ENCODE data around the gene PRRC2A. TPM values are rescaled to one million over a fixed set of nuclear protein-coding genes. Genes with fewer than 3 reads are reported as not detected.

PRRC2A gene
- total RNA-seq, 1 donor from 2014 or later, result 74.6 TPM

- Histone ChIP-seq H3K9me3 (no peaks in the 10 kb centered on the region), H3K36me3 (peaks cover 0 to 96% of the 10 kb centered on the region in 2 donors), H3K4me3 (no peak overlapping the region), H3K27ac (no peak overlapping the region), H3K4me1 (no peaks in the 10 kb centered on the region), H3K27me3 (no peaks in the 10 kb centered on the region)
- no peak for DNase-seq (ENCODE audit: extremely low spot score in 2 of 2)
- no peak for TF ChIP-seq CTCF (IDR thresholded peaks at IDR 0.05)
- TF ChIP-seq POLR2AphosphoS5 (IDR thresholded peaks at IDR 0.05; ENCODE audit: insufficient read depth in 1 of 2, low read depth in 1 of 2), result no peak
- TF ChIP-seq POLR2A (IDR thresholded peaks at IDR 0.05), result no peak
- intact Hi-C loops (cut with DNase I), result no loop called here
These were observed 16.4 kb downstream of the PRRC2A start for GRCh38 chr6:31636698-31637596.

GRCh38 chr6:31639043-31639442 lies 18.5 kb downstream of the PRRC2A start:
- H3K4me1 ChIP-seq, result no peaks in the 10 kb centered on the region
- no peaks in the 10 kb centered on the region for H3K9me3 ChIP-seq
- peaks cover 0 to 95% of the 10 kb centered on the region in 2 donors for H3K36me3 ChIP-seq
- intact Hi-C loops (cut with DNase I), result no loop called here
- H3K27ac ChIP-seq, result no peak overlapping the region
- H3K4me3 ChIP-seq, result no peak overlapping the region
- TF ChIP-seq CTCF (IDR thresholded peaks at IDR 0.05), result no peak
- TF ChIP-seq POLR2AphosphoS5 (IDR thresholded peaks at IDR 0.05; ENCODE audit: insufficient read depth in 1 of 2, low read depth in 1 of 2), result no peak
- TF ChIP-seq POLR2A (IDR thresholded peaks at IDR 0.05), result no peak
- H3K27me3 ChIP-seq, result no peaks in the 10 kb centered on the region
- no peak for DNase-seq (ENCODE audit: extremely low spot score in 2 of 2)

DNA sequence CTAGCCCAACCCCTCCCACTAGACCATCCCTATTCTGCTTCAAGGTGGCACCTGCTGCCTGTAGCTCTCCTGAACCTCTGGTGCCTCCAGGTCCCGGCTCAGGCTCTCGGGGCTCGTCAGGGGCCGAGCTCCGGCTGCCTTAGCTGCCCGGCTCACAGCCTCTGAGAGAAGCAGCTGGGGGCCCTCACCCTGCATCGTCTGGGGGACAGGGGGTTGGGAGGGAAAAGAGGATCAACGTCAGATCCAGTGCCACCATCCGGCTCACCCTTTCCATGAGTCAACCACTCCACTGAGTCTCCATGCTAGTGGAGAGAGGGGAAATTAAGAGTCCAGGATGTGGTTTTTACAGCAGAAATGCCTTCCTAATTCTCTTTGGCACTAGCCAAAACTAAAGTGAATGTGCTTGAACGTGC lies 18.9 kb downstream of the PRRC2A start:
- Histone ChIP-seq H3K27ac (no peak overlapping the region), H3K27me3 (no peaks in the 10 kb centered on the region), H3K36me3 (peaks cover 0 to 95% of the 10 kb centered on the region in 2 donors), H3K9me3 (no peaks in the 10 kb centered on the region), H3K4me3 (no peak overlapping the region), H3K4me1 (no peaks in the 10 kb centered on the region)
- intact Hi-C loops (cut with DNase I), result no loop called here
- TF ChIP-seq POLR2AphosphoS5 (IDR thresholded peaks at IDR 0.05; ENCODE audit: insufficient read depth in 1 of 2, low read depth in 1 of 2) (no peak), POLR2A (IDR thresholded peaks at IDR 0.05) (no peak), CTCF (IDR thresholded peaks at IDR 0.05) (no peak)
- DNase-seq (ENCODE audit: extremely low spot score in 2 of 2), result no peak

GRCh38 chr6:31640612-31641011 lies 20.1 kb downstream of the PRRC2A start:
- Histone ChIP-seq H3K27me3 (no peaks in the 10 kb centered on the region), H3K4me1 (no peaks in the 10 kb centered on the region), H3K4me3 (no peak overlapping the region), H3K27ac (no peak overlapping the region), H3K36me3 (peaks cover 0 to 95% of the 10 kb centered on the region in 2 donors), H3K9me3 (no peaks in the 10 kb centered on the region)
- no peak for TF ChIP-seq POLR2A (IDR thresholded peaks at IDR 0.05)
- TF ChIP-seq CTCF (IDR thresholded peaks at IDR 0.05), result no peak
- TF ChIP-seq POLR2AphosphoS5 (IDR thresholded peaks at IDR 0.05; ENCODE audit: insufficient read depth in 1 of 2, low read depth in 1 of 2), result no peak
- intact Hi-C loops (cut with DNase I), result no loop called here
- DNase-seq (ENCODE audit: extremely low spot score in 2 of 2), result no peak

- Histone ChIP-seq H3K36me3 (peaks cover 0 to 95% of the 10 kb centered on the region in 2 donors), H3K27me3 (no peaks in the 10 kb centered on the region), H3K4me1 (no peaks in the 10 kb centered on the region), H3K9me3 (no peaks in the 10 kb centered on the region), H3K4me3 (no peak overlapping the region), H3K27ac (no peak overlapping the region)
- DNase-seq (ENCODE audit: extremely low spot score in 2 of 2), result no peak
- TF ChIP-seq CTCF (IDR thresholded peaks at IDR 0.05), result no peak
- TF ChIP-seq POLR2A (IDR thresholded peaks at IDR 0.05), result no peak
- intact Hi-C loops (cut with DNase I), result no loop called here
These were observed 20.9 kb downstream of the PRRC2A start for GRCh38 chr6:31641370-31641769.
